T-helper 17 cell (primary cell): ENCODE results near the gene CCDC93. TPM values are rescaled to one million over a fixed set of nuclear protein-coding genes. Genes with fewer than 3 reads are reported as not detected.

Experiments
- ATAC-seq: fragments of 150-1000 bp; cut with Tn5 transposase; 2 replicates; pipeline ENCODE4 v1.10.0; 2021; ENCODE audit warnings: mild to moderate bottlenecking, moderate library complexity
- DNase-seq, 3 donors: peaks; one replicate each; pipeline versions ENCODE4 v3.0.0 to v3.0.0-alpha.2; 2020 to 2021
- H3K9me3 ChIP-seq: one replicate; pipeline ENCODE4 v1.7.0; 2013; ENCODE audit warnings: low read length, mild to moderate bottlenecking; ENCODE audit not compliant: control insufficient read depth, poor library complexity, severe bottlenecking
- H3K27ac Mint-ChIP-seq: one replicate; pipeline ENCODE4 v1.8.0; 2022; ENCODE audit warnings: mild to moderate bottlenecking, moderate library complexity, mixed read lengths
- H3K27me3 Mint-ChIP-seq: one replicate; pipeline ENCODE4 v1.8.0; 2022; ENCODE audit warnings: mixed read lengths
- H3K36me3 Mint-ChIP-seq: one replicate; pipeline ENCODE4 v1.8.0; 2022; ENCODE audit warnings: low read depth, mixed read lengths
- H3K4me1 Mint-ChIP-seq: one replicate; pipeline ENCODE4 v1.8.0; 2022; ENCODE audit warnings: mild to moderate bottlenecking, mixed read lengths
- H3K4me3 Mint-ChIP-seq: one replicate; pipeline ENCODE4 v1.8.0; 2022; ENCODE audit warnings: mild to moderate bottlenecking, moderate library complexity, mixed read lengths
- total RNA-seq, 4 donors: library from RNA in 2 of 4; stranded (reverse) in 2 of 4; gene quantifications; one replicate each; pipeline ENCODE4 v1.2.3 and lab custom pipeline; 2022 to 2026

The CCDC93 gene
- total RNA-seq, 2 donors from 2014 or later: 51.6 to 58.2 TPM

DNA sequence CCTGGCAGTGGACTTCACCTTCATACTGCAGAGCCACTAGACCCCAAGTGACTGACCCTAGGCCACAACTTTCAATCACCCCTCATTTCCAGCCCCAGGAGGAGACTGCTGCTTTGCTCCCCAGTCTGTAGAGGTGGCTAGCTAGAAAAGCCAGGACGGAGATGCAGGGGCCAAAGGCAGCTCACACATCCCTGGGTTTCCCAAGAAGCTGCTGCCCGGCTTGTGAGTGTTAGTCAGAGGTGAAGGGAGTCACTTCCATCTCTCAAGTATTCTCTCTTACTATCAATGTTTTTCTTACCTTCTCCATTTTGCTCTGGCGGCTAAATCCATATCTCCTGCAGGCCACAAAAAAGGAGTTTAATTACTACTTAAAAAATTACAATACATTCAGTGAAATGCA lies 36.2 kb downstream of the CCDC93 start:
- H3K9me3 ChIP-seq: no peaks in the 10 kb centered on the region
- Mint-ChIP-seq H3K36me3 (peaks cover 12% of the 10 kb centered on the region), H3K27me3 (no peaks in the 10 kb centered on the region), H3K27ac (no peak overlapping the region), H3K4me1 (peaks cover 11% of the 10 kb centered on the region), H3K4me3 (no peak overlapping the region)
- no peak for ATAC-seq
- DNase-seq: no peak

DNA sequence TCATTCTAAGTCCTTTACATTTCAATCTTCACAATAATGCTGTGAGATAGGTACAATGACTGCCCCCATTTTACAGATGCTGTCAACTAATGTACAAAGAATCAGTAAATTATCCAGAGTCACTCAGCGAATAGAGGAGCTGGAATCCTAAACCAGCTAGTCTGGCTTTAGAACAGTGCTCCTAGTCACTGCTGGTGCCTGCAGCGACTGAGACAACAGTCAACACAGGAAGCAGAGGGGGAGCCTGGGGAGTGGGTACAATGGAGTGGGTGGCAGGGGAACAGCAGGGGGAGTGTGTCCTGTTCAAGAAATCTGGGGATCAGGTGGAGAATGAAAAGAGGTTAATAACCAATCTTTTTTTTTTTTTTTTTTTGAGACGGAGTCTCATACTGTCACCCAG lies 37.3 kb downstream of the CCDC93 start:
- no peaks in the 10 kb centered on the region for H3K9me3 ChIP-seq
- peaks cover 13% of the 10 kb centered on the region for H3K4me1 Mint-ChIP-seq
- no peak overlapping the region for H3K4me3 Mint-ChIP-seq
- ATAC-seq (no peak), DNase-seq (no peak)
- H3K27ac Mint-ChIP-seq: no peak overlapping the region
- H3K36me3 Mint-ChIP-seq: peaks cover 15% of the 10 kb centered on the region
- H3K27me3 Mint-ChIP-seq: no peaks in the 10 kb centered on the region

DNA sequence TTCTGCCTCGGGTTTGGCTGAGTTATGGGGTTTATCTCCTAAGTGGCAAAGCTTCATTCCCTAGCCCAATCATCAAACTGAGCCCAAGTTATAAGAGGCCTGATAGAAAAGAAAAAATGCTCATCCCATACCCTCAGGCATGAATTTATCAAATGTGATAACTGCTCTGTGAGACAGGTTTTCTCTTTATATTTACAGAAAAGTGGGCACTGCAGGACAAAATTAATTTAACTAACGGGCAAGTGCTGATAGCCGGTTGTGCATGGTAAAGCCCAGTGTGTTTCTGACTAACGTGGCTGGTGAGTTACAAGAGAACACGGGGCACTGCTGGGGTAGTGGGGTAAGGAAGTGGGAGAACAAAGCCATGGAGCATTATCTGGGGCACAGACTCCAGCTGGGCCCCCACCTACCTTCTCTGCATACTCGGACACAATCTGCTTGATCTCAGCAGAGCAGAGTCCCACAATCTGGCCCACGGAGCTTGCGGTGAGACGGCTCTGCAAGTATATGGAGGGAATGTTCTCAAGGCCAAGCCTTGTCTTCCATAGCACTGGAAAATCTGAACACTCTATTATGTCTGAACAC lies 40.3 kb downstream of the CCDC93 start:
- no peak for ATAC-seq
- Mint-ChIP-seq H3K36me3 (peaks cover 13% of the 10 kb centered on the region), H3K4me3 (no peak overlapping the region), H3K27me3 (no peaks in the 10 kb centered on the region), H3K27ac (no peak overlapping the region), H3K4me1 (peaks cover 9% of the 10 kb centered on the region)
- no peaks in the 10 kb centered on the region for H3K9me3 ChIP-seq
- DNase-seq: no peak

DNA sequence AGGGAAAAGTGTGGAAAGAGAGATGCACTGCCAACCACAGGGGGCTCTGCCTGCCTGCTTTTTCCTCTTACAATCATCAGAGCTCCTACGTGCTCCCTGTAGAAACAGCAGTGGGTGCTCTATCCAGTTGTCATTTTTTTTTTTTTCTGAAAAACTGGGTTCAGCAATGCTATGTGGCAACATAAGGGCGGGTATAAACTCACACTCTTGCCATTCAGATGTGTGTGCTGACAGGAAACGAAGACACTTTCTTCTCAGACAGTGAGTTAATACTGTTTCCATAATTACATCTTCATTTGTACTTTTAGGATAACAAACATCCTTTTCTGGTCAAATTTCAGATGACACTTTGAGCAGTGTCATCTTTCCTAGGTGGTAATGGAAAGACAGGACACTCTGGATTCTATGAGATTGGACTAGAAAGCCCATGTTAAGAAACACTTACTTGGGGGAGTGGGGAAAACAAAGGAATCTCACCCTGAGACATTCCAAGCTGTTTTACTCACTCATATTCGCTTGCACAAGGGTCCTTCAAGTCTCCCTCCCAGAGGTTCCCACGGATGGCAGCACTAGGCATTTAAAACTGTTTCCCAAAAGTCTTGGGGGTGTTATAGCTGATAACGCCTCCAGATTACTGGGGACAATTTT lies 41.3 kb downstream of the CCDC93 start:
- no peaks in the 10 kb centered on the region for H3K9me3 ChIP-seq
- no peak overlapping the region for H3K27ac Mint-ChIP-seq
- H3K4me3 Mint-ChIP-seq: no peak overlapping the region
- no peaks in the 10 kb centered on the region for H3K27me3 Mint-ChIP-seq
- DNase-seq (no peak), ATAC-seq (no peak)
- H3K36me3 Mint-ChIP-seq: peaks cover 14% of the 10 kb centered on the region
- H3K4me1 Mint-ChIP-seq: peaks cover 11% of the 10 kb centered on the region

DNA sequence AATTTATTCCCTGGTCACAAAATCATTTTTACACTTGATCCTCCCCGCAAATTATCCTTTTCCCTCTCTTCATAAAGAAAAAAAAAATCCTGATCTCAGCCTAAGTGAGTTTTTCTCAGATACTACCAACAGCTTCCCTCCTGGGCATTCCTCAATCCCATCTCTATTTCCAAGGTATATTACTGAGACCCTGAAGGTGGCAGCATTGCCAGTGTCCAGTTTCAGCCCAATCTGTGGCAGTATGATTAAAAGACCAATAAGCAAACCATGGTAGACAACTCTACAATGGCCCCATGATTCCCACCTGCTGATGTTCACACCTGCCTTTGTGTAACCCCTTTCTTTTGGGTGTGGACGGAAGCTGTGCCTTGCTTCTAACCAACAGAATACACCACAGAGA lies 45.1 kb downstream of the CCDC93 start:
- DNase-seq (no peak), ATAC-seq (no peak)
- H3K36me3 Mint-ChIP-seq: peaks cover 15% of the 10 kb centered on the region
- H3K27ac Mint-ChIP-seq: no peak overlapping the region
- peaks cover 17% of the 10 kb centered on the region for H3K4me1 Mint-ChIP-seq
- no peak overlapping the region for H3K4me3 Mint-ChIP-seq
- H3K9me3 ChIP-seq: no peaks in the 10 kb centered on the region
- H3K27me3 Mint-ChIP-seq: no peaks in the 10 kb centered on the region

DNA sequence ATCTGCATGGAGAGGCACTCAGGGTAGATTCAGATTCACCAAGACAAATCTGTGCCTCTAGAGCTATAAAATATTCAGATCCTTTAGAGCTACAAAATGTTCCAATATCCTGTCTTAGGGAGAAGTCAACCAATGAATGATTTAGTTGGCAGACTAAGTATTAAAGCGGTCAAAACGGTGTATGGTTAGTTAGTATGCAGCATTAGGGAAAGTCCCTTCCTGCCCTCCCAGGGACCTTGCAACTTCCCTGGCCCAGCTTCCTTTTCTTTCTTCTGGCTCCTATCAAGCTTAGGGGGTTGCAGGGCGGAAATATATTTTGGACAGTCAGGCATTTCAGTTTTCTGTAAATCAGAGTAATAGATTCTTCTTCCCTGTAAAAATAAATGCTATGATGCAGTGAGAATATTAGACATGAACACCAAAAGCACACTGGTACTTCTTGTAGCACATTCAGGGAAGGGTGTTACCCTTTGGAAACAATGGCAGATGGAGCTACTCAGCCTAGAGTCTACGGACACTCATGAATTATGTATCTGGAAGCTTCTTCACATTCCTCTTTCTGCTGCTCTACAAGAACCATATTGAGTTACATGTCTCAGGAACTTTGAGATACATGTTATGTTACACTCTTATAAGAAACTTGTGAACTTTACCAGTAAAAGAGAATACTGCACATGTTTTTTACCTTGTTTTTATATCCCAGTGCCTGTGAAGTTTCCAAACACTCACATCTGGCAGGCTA lies 45.7 kb downstream of the CCDC93 start:
- Mint-ChIP-seq H3K36me3 (peaks cover 17% of the 10 kb centered on the region), H3K27ac (no peak overlapping the region), H3K27me3 (no peaks in the 10 kb centered on the region), H3K4me3 (no peak overlapping the region), H3K4me1 (peaks cover 20% of the 10 kb centered on the region)
- no peak for ATAC-seq
- H3K9me3 ChIP-seq: no peaks in the 10 kb centered on the region
- no peak for DNase-seq

DNA sequence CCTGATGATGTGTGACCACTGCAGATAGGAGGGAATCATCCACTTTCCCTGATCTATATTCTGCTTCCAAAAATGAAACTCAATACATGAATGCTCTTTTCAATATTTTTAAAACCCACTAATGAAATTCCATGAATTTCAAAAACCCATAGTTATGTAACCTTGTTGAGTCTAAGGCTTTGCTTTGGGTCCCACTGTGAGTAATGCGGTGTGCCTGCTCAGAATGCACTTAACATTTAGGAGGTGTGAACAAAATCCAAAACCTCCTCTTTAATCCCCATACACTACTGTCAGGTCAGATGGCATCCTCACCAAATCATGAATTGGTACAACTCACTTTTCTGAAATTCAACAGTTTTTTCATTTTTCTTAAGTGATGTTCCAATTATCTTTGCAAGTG lies 50.4 kb downstream of the CCDC93 start:
- H3K36me3 Mint-ChIP-seq: peaks cover 10% of the 10 kb centered on the region
- H3K4me3 Mint-ChIP-seq: no peak overlapping the region
- DNase-seq: no peak
- H3K27me3 Mint-ChIP-seq: no peaks in the 10 kb centered on the region
- H3K9me3 ChIP-seq: no peaks in the 10 kb centered on the region
- ATAC-seq: no peak
- peaks cover 12% of the 10 kb centered on the region for H3K4me1 Mint-ChIP-seq
- peak overlapping the region; percentile 60 for H3K27ac Mint-ChIP-seq

DNA sequence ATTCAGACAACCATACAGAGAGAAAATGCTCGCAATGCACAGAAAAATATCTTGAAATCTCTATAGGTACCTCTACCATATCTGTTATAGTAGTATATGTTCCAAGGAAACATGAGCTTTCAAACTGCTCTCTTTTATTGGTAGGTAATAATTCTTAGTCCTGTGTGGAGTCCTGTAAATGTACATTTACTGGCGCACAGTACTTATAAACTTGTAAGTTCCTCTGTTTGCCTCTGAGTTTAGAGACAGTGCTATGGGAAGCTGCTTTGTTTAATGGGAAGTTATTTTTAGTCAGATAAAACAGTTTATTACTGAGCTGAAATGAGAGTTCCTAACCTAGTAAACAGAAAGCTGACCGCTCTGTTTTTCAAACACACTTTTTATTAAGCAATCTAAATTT lies 52.7 kb downstream of the CCDC93 start:
- H3K9me3 ChIP-seq: no peaks in the 10 kb centered on the region
- H3K27me3 Mint-ChIP-seq: no peaks in the 10 kb centered on the region
- H3K36me3 Mint-ChIP-seq: peaks cover 19% of the 10 kb centered on the region
- peak overlapping the region; percentile 2 for H3K27ac Mint-ChIP-seq
- no peak for DNase-seq
- peaks cover 12% of the 10 kb centered on the region for H3K4me1 Mint-ChIP-seq
- H3K4me3 Mint-ChIP-seq: no peak overlapping the region
- no peak for ATAC-seq

DNA sequence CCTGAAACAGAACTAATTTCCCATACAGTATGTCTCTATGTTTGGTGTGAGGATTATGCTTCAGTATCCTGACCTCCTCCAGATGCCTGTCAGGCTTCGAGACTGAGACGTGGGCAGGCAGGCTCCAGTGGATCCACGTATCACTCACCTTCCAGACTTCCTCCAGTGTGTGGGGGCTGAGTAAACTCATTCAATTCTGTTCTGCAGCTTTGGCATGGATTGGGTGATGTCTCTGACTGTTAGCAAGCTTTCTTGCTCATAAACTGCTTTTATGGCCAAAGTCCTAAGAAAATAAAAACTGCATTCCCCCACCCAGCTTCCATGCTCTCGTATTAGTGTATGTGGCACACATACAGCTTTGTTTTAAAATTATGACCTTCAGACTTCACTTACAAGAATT lies 53.6 kb downstream of the CCDC93 start:
- Mint-ChIP-seq H3K27ac (no peak overlapping the region), H3K4me1 (peaks cover 12% of the 10 kb centered on the region), H3K4me3 (no peak overlapping the region), H3K36me3 (peaks cover 19% of the 10 kb centered on the region), H3K27me3 (no peaks in the 10 kb centered on the region)
- no peaks in the 10 kb centered on the region for H3K9me3 ChIP-seq
- no peak for ATAC-seq
- DNase-seq: no peak

DNA sequence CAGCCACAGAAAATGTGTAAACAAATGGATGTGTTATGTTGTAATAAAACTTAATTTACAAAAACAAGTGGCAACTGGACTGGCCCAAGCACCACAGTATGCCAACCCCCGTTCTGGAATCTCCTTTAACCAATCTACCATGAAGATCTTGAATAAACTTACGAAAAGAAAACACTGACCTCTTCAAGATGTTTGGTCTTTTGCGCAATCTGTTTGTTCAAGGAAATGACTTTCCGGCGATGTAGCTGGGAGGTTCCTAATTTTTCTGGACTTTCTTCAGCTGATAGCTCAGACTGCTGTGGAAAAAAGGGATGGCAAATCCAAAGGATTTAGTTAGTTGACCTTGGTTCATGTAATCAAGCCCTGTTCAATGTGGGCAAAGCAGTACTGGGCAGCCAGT lies 55.7 kb downstream of the CCDC93 start:
- Mint-ChIP-seq H3K27me3 (no peaks in the 10 kb centered on the region), H3K27ac (peak overlapping the region; percentile 56), H3K36me3 (peaks cover 17% of the 10 kb centered on the region), H3K4me1 (peaks cover 10% of the 10 kb centered on the region), H3K4me3 (no peak overlapping the region)
- DNase-seq (no peak), ATAC-seq (no peak)
- H3K9me3 ChIP-seq: no peaks in the 10 kb centered on the region

DNA sequence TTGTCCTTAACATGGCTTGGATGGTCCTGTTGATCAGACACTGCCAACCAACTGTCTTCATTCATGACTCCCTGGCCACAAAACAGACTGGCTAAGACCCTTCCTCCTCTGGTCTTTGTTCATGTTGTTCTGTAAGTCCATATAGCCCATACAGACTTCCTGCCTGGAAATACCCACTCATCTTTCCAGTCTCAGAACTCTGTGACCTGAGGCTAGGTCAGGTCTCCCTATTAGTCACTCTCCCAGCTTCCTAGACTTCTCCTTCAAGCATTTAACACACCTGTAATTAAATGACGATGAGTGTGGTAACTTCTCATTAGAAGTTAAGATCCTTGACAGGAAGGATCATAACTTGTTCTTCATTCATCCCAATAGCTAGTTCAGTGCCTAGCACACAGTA lies 56.3 kb downstream of the CCDC93 start:
- Mint-ChIP-seq H3K36me3 (peaks cover 13% of the 10 kb centered on the region), H3K27me3 (no peaks in the 10 kb centered on the region), H3K27ac (peak overlapping the region; percentile 56), H3K4me3 (no peak overlapping the region), H3K4me1 (peaks cover 7% of the 10 kb centered on the region)
- H3K9me3 ChIP-seq: no peaks in the 10 kb centered on the region
- DNase-seq (no peak), ATAC-seq (no peak)

DNA sequence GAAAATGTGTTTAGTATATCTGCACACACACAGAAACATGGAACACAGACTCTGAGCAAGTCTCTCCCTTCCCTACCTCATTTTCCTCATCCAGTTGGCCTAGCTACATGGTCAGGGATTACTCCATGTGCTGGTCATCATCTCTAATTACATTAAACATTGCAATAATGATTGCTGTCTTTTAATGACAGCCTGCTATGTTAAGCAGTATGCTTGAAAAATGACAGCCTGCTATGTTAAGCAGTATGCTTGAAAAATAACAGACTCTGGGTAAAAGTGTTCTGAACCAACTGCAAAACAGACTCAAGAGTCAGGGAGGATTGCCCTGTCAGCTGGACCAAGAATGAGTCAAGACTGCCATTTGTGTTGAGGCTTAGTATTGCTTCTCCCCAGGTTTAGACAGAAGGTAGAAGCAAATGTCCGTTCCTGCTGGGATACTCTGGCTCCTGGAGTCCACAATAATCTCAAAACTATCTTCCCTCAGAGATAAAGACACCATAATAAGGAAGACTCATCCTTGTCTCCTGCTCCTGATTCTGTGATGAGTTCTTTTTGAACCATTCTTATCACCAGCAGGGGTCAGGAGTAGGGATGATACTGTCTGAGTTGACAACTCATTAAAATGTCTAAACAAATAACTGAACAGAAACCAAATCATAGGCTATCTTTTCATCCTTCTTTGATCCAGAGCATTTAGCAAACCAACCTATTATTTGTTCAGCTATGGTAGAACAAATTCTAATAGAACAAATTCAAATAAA lies 57.7 kb downstream of the CCDC93 start:
- no peaks in the 10 kb centered on the region for H3K9me3 ChIP-seq
- H3K27ac Mint-ChIP-seq: no peak overlapping the region
- peaks cover 13% of the 10 kb centered on the region for H3K36me3 Mint-ChIP-seq
- H3K4me1 Mint-ChIP-seq: peaks cover 7% of the 10 kb centered on the region
- ATAC-seq (no peak), DNase-seq (no peak)
- H3K27me3 Mint-ChIP-seq: no peaks in the 10 kb centered on the region
- H3K4me3 Mint-ChIP-seq: no peak overlapping the region

DNA sequence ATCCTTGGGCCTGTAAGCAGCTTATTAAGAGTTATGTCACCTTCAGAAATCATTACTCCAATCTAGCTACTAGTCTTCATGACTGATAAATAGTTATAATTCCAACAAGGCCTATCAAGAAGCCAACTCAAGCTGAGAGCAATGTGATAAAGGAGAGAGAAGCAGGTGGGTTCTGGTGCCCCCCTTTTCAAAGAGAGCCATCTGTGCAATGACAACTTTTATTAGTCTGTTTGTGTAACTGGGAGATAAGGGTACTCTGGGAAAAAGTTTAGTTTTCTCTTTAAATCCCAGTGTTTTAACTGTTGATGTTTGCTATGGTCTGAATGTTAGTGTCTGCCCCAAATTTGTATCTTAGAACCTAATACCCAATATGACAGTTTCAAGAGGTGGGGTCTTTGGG lies 60.6 kb downstream of the CCDC93 start:
- DNase-seq: no peak
- Mint-ChIP-seq H3K4me1 (peaks cover 7% of the 10 kb centered on the region), H3K27me3 (no peaks in the 10 kb centered on the region), H3K27ac (peak overlapping the region; percentile 19), H3K36me3 (peaks cover 13% of the 10 kb centered on the region), H3K4me3 (no peak overlapping the region)
- ATAC-seq: no peak
- H3K9me3 ChIP-seq: no peaks in the 10 kb centered on the region
